ENCODE data around the gene BMPER. TPM values are rescaled to one million over a fixed set of nuclear protein-coding genes. Genes with fewer than 3 reads are reported as not detected.
A peak's percentile ranks its signal among the peaks of the same experiment; 100 is the strongest.

BMPER gene
- total RNA-seq, 6 experiments from 2014 or later, result 9.4 to 13.5 (median 11.1) TPM

- Mint-ChIP-seq H3K4me3 (no peak overlapping the region), H3K27ac (0 out of 2 replicates have a peak overlapping the region, but pooled peaks have one; percentile 2), H3K27me3 (ENCODE audit: insufficient read depth) (no peaks in the 10 kb centered on the region), H3K4me1 (ENCODE audit: low read depth) (peaks cover 72% of the 10 kb centered on the region), H3K9me3 (no peaks in the 10 kb centered on the region), H3K36me3 (ENCODE audit: low read depth) (peaks cover 51% of the 10 kb centered on the region)
- TF ChIP-seq CTCF (IDR thresholded peaks at IDR 0.05), result no peak
- DNase-seq, result no peak
These were observed 180.7 kb downstream of the BMPER start for GRCh38 chr7:34086064-34086463.

- H3K9me3 Mint-ChIP-seq, result no peaks in the 10 kb centered on the region
- no peak overlapping the region for H3K4me3 Mint-ChIP-seq
- peaks cover 54% of the 10 kb centered on the region for H3K36me3 Mint-ChIP-seq (ENCODE audit: low read depth)
- DNase-seq, result no peak
- H3K27ac Mint-ChIP-seq, result peak overlapping the region; percentile 16; the same call in 1 of the 2 replicates
- TF ChIP-seq CTCF (IDR thresholded peaks at IDR 0.05), result no peak
- no peaks in the 10 kb centered on the region for H3K27me3 Mint-ChIP-seq (ENCODE audit: insufficient read depth)
- H3K4me1 Mint-ChIP-seq (ENCODE audit: low read depth), result peaks cover 70% of the 10 kb centered on the region
These were observed 181.6 kb downstream of the BMPER start for GRCh38 chr7:34086981-34087380.

GRCh38 chr7:34087892-34088891, 182.9 kb downstream of the BMPER start:
- peak; percentile 88 for TF ChIP-seq CTCF (IDR thresholded peaks at IDR 0.05)
- peaks cover 54% of the 10 kb centered on the region for H3K36me3 Mint-ChIP-seq (ENCODE audit: low read depth)
- peaks cover 2% of the 10 kb centered on the region; the same call in 1 of the 2 replicates for H3K27me3 Mint-ChIP-seq (ENCODE audit: insufficient read depth)
- peak; percentile 44 for DNase-seq
- H3K9me3 Mint-ChIP-seq, result no peaks in the 10 kb centered on the region
- H3K27ac Mint-ChIP-seq, result peak overlapping the region; percentile 25; the same call in 1 of the 2 replicates
- peaks cover 62% of the 10 kb centered on the region for H3K4me1 Mint-ChIP-seq (ENCODE audit: low read depth)
- no peak overlapping the region for H3K4me3 Mint-ChIP-seq

- Mint-ChIP-seq H3K4me3 (no peak overlapping the region), H3K27me3 (ENCODE audit: insufficient read depth) (peaks cover 2% of the 10 kb centered on the region; the same call in 1 of the 2 replicates), H3K4me1 (ENCODE audit: low read depth) (peaks cover 51% of the 10 kb centered on the region), H3K9me3 (no peaks in the 10 kb centered on the region), H3K36me3 (ENCODE audit: low read depth) (peaks cover 36% of the 10 kb centered on the region), H3K27ac (peak overlapping the region; percentile 50)
- no peak for DNase-seq
- no peak for TF ChIP-seq CTCF (IDR thresholded peaks at IDR 0.05)
These were observed 185.5 kb downstream of the BMPER start for GRCh38 chr7:34090816-34091215.

GRCh38 chr7:34091321-34091917, 186.1 kb downstream of the BMPER start:
- no peak overlapping the region for H3K27ac Mint-ChIP-seq

More at GRCh38 chr7:34091321-34091917, 186.1 kb downstream of the BMPER start:
- H3K4me3 Mint-ChIP-seq, result no peak overlapping the region
- no peaks in the 10 kb centered on the region for H3K9me3 Mint-ChIP-seq
- peaks cover 32% of the 10 kb centered on the region for H3K36me3 Mint-ChIP-seq (ENCODE audit: low read depth)
- TF ChIP-seq CTCF (IDR thresholded peaks at IDR 0.05), result peak; percentile 90
- H3K27me3 Mint-ChIP-seq (ENCODE audit: insufficient read depth), result peaks cover 3% of the 10 kb centered on the region
- DNase-seq, result peak; percentile 49
- H3K4me1 Mint-ChIP-seq (ENCODE audit: low read depth), result peaks cover 51% of the 10 kb centered on the region
